AG10803 (cell line): Measurements from ENCODE around the gene KCNMA1.
A peak's percentile ranks its signal among the peaks of the same experiment; 100 is the strongest.

Experiments
- DNase-seq: peaks from one replicate; pipeline ENCODE4 v3.0.0; 2010; ENCODE audit warnings: low read depth
- H3K4me3 ChIP-seq: 2 replicates; pipeline ENCODE4 v1.5.1; 2011; ENCODE audit warnings: mild to moderate bottlenecking, low read length, control low read depth
- CTCF ChIP-seq: conservative IDR thresholded peaks from 2 replicates; pipeline ENCODE4 v1.5.1; 2011; ENCODE audit warnings: mild to moderate bottlenecking, low read length, control low read depth, inconsistent platforms

KCNMA1 gene

GRCh38 chr10:77600640-77601039 lies 37.0 kb downstream of the KCNMA1 start:
- TF ChIP-seq CTCF = no peak
- H3K4me3 ChIP-seq = no peak overlapping the region
- no peak for DNase-seq

GRCh38 chr10:77599651-77600050 lies 38.0 kb downstream of the KCNMA1 start:
- H3K4me3 ChIP-seq = no peak overlapping the region
- no peak for DNase-seq
- no peak for TF ChIP-seq CTCF

- no peak overlapping the region for H3K4me3 ChIP-seq
- no peak for TF ChIP-seq CTCF
- no peak for DNase-seq
Measured at GRCh38 chr10:77598606-77599005, 39.0 kb downstream of the KCNMA1 start.

GRCh38 chr10:77597560-77597959 lies 40.0 kb downstream of the KCNMA1 start:
- TF ChIP-seq CTCF = no peak
- H3K4me3 ChIP-seq = no peak overlapping the region
- DNase-seq = no peak

GRCh38 chr10:77594471-77594783 lies 43.2 kb downstream of the KCNMA1 start:
- TF ChIP-seq CTCF = no peak

GRCh38 chr10:77593771-77594470 lies 43.7 kb downstream of the KCNMA1 start:
- H3K4me3 ChIP-seq = no peak overlapping the region
- DNase-seq = no peak
- TF ChIP-seq CTCF = no peak

More at GRCh38 chr10:77594471-77594783, 43.2 kb downstream of the KCNMA1 start:
- DNase-seq = no peak
- no peak overlapping the region for H3K4me3 ChIP-seq

- no peak for TF ChIP-seq CTCF
- no peak overlapping the region for H3K4me3 ChIP-seq
- peak; percentile 91 for DNase-seq
Measured at GRCh38 chr10:77592946-77593636, 44.5 kb downstream of the KCNMA1 start.
